ENCODE measurements around the gene CAPN12.

Gene CAPN12

GRCh38 chr19:38728752-38729541 lies 15.3 kb downstream of the CAPN12 start:
- H3K9ac ChIP-seq (ENCODE audit: low read depth, low read length) = no peak overlapping the region
- H3K4me3 ChIP-seq (ENCODE audit: low read length) = no peak overlapping the region
- no peaks in the 10 kb centered on the region for H3K27me3 ChIP-seq (ENCODE audit: control insufficient read depth, insufficient read depth, low read length)
- H3K4me2 ChIP-seq (ENCODE audit: low read length) = no peak overlapping the region
- no peaks in the 10 kb centered on the region for H3K9me3 ChIP-seq (replicated peaks; ENCODE audit: low read length)
- H3K4me1 ChIP-seq (ENCODE audit: control insufficient read depth, insufficient read depth, low read length) = peaks cover 10% of the 10 kb centered on the region
- H3K36me3 ChIP-seq (ENCODE audit: insufficient read depth, low read length) = peaks cover 82% of the 10 kb centered on the region

- Histone ChIP-seq H3K27me3 (ENCODE audit: control insufficient read depth, insufficient read depth, low read length) (no peaks in the 10 kb centered on the region), H3K4me1 (ENCODE audit: control insufficient read depth, insufficient read depth, low read length) (peaks cover 3% of the 10 kb centered on the region), H3K9me3 (replicated peaks; ENCODE audit: low read length) (no peaks in the 10 kb centered on the region), H3K4me3 (ENCODE audit: low read length) (no peak overlapping the region), H3K9ac (ENCODE audit: low read depth, low read length) (no peak overlapping the region), H3K4me2 (ENCODE audit: low read length) (no peak overlapping the region), H3K36me3 (ENCODE audit: insufficient read depth, low read length) (peaks cover 90% of the 10 kb centered on the region)
Observed at GRCh38 chr19:38727868-38728660, 16.2 kb downstream of the CAPN12 start.

GRCh38 chr19:38727306-38727867 lies 16.9 kb downstream of the CAPN12 start:
- H3K27me3 ChIP-seq (ENCODE audit: control insufficient read depth, insufficient read depth, low read length) = no peaks in the 10 kb centered on the region
- H3K4me2 ChIP-seq (ENCODE audit: low read length) = no peak overlapping the region
- no peaks in the 10 kb centered on the region for H3K9me3 ChIP-seq (replicated peaks; ENCODE audit: low read length)
- H3K4me1 ChIP-seq (ENCODE audit: control insufficient read depth, insufficient read depth, low read length) = no peaks in the 10 kb centered on the region
- peaks cover 93% of the 10 kb centered on the region for H3K36me3 ChIP-seq (ENCODE audit: insufficient read depth, low read length)
- H3K9ac ChIP-seq (ENCODE audit: low read depth, low read length) = no peak overlapping the region
- H3K4me3 ChIP-seq (ENCODE audit: low read length) = no peak overlapping the region

DNA sequence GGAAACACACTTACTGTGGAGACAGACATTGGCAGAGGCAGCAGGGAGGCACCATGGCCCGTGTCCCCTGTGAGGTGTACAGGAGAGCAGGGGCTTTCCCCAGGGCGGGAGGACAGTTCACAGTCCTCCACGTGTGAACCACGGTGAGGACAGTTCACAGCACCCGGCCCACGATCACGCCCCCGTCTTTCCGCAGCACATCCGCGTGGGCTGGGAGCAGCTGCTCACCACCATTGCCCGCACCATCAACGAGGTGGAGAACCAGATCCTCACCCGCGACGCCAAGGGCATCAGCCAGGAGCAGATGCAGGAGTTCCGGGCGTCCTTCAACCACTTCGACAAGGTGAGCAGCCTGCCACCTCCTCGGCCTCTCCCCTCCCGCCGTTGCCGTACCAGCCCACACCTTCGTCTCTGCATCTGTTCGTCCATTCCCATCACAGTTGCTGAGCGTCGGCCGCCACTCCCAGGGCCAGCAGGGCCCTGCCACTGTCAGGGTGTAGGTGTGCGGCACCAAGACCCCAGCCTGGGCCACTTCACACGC lies 17.4 kb downstream of the CAPN12 start:
- no peak overlapping the region for H3K9ac ChIP-seq (ENCODE audit: low read depth, low read length)

GRCh38 chr19:38726284-38726673 lies 18.0 kb downstream of the CAPN12 start:
- no peaks in the 10 kb centered on the region for H3K27me3 ChIP-seq (ENCODE audit: control insufficient read depth, insufficient read depth, low read length)
- no peak overlapping the region for H3K9ac ChIP-seq (ENCODE audit: low read depth, low read length)
- H3K4me1 ChIP-seq (ENCODE audit: control insufficient read depth, insufficient read depth, low read length) = no peaks in the 10 kb centered on the region
- peaks cover 94% of the 10 kb centered on the region for H3K36me3 ChIP-seq (ENCODE audit: insufficient read depth, low read length)
- H3K4me2 ChIP-seq (ENCODE audit: low read length) = no peak overlapping the region
- H3K4me3 ChIP-seq (ENCODE audit: low read length) = no peak overlapping the region
- H3K9me3 ChIP-seq (replicated peaks; ENCODE audit: low read length) = no peaks in the 10 kb centered on the region

More for the DNA sequence above, 17.4 kb downstream of the CAPN12 start:
- Histone ChIP-seq H3K4me3 (ENCODE audit: low read length) (no peak overlapping the region), H3K27me3 (ENCODE audit: control insufficient read depth, insufficient read depth, low read length) (no peaks in the 10 kb centered on the region), H3K4me1 (ENCODE audit: control insufficient read depth, insufficient read depth, low read length) (no peaks in the 10 kb centered on the region), H3K36me3 (ENCODE audit: insufficient read depth, low read length) (peaks cover 94% of the 10 kb centered on the region), H3K4me2 (ENCODE audit: low read length) (no peak overlapping the region), H3K9me3 (replicated peaks; ENCODE audit: low read length) (no peaks in the 10 kb centered on the region)

GRCh38 chr19:38725469-38726283 lies 18.6 kb downstream of the CAPN12 start:
- Histone ChIP-seq H3K9ac (ENCODE audit: low read depth, low read length) (no peak overlapping the region), H3K4me2 (ENCODE audit: low read length) (no peak overlapping the region), H3K27me3 (ENCODE audit: control insufficient read depth, insufficient read depth, low read length) (no peaks in the 10 kb centered on the region), H3K36me3 (ENCODE audit: insufficient read depth, low read length) (peaks cover 94% of the 10 kb centered on the region), H3K4me1 (ENCODE audit: control insufficient read depth, insufficient read depth, low read length) (peaks cover under 1% of the 10 kb centered on the region), H3K4me3 (ENCODE audit: low read length) (no peak overlapping the region), H3K9me3 (replicated peaks; ENCODE audit: low read length) (no peaks in the 10 kb centered on the region)

DNA sequence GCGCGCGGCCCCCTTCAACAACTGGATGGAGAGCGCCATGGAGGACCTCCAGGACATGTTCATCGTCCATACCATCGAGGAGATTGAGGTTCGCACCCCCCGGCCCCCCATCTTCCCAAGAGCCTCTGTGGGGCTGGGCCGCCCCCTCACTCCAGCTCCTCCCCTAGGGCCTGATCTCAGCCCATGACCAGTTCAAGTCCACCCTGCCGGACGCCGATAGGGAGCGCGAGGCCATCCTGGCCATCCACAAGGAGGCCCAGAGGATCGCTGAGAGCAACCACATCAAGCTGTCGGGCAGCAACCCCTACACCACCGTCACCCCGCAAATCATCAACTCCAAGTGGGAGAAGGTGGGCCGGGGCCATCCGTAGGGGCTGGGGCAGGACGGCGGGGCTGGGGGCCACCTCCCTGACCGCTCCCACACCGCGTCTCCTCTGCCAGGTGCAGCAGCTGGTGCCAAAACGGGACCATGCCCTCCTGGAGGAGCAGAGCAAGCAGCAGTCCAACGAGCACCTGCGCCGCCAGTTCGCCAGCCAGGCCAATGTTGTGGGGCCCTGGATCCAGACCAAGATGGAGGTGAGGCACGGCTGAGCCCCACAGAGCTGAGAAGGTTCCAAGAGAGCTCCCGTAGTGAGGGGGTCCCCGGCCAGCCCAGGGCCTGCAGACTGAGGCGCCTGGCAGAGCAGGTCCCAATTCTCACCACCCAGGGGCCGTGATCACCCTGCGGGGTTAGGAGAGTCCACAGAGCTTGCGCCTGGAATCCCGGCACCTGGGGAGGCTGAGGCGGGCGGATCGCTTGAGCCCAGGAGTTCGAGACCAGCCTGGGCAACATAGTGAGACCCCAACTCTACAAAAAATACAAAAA lies 20.1 kb downstream of the CAPN12 start:
- no peak overlapping the region for H3K4me3 ChIP-seq (ENCODE audit: low read length)
- peaks cover 15% of the 10 kb centered on the region for H3K4me1 ChIP-seq (ENCODE audit: control insufficient read depth, insufficient read depth, low read length)
- no peak overlapping the region for H3K9ac ChIP-seq (ENCODE audit: low read depth, low read length)

DNA sequence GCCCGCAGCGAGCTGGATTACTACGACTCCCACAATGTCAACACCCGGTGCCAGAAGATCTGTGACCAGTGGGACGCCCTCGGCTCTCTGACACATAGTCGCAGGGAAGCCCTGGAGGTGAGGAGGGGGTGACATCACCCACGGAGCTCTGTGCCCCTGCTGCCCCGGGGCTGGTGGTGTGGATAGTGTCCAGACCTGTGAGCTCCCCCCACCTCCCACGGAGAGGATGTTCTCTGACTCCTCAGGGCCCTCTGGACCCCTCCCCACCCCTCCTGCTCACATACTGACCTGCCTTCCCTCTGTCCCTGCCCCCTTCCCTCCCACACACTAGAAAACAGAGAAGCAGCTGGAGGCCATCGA lies 20.7 kb downstream of the CAPN12 start:
- Histone ChIP-seq H3K4me3 (ENCODE audit: low read length) (no peak overlapping the region), H3K9ac (ENCODE audit: low read depth, low read length) (no peak overlapping the region), H3K4me2 (ENCODE audit: low read length) (no peak overlapping the region), H3K4me1 (ENCODE audit: control insufficient read depth, insufficient read depth, low read length) (peaks cover 21% of the 10 kb centered on the region), H3K36me3 (ENCODE audit: insufficient read depth, low read length) (peaks cover 95% of the 10 kb centered on the region), H3K27me3 (ENCODE audit: control insufficient read depth, insufficient read depth, low read length) (no peaks in the 10 kb centered on the region), H3K9me3 (replicated peaks; ENCODE audit: low read length) (no peaks in the 10 kb centered on the region)

More for the DNA sequence above, 20.1 kb downstream of the CAPN12 start:
- H3K27me3 ChIP-seq (ENCODE audit: control insufficient read depth, insufficient read depth, low read length) = no peaks in the 10 kb centered on the region
- no peaks in the 10 kb centered on the region for H3K9me3 ChIP-seq (replicated peaks; ENCODE audit: low read length)
- H3K4me2 ChIP-seq (ENCODE audit: low read length) = no peak overlapping the region
- H3K36me3 ChIP-seq (ENCODE audit: insufficient read depth, low read length) = peaks cover 95% of the 10 kb centered on the region

GRCh38 chr19:38722947-38723605 lies 21.2 kb downstream of the CAPN12 start:
- Histone ChIP-seq H3K9ac (ENCODE audit: low read depth, low read length) (no peak overlapping the region), H3K4me2 (ENCODE audit: low read length) (no peak overlapping the region), H3K36me3 (ENCODE audit: insufficient read depth, low read length) (peaks cover 96% of the 10 kb centered on the region), H3K4me3 (ENCODE audit: low read length) (no peak overlapping the region), H3K4me1 (ENCODE audit: control insufficient read depth, insufficient read depth, low read length) (peaks cover 25% of the 10 kb centered on the region), H3K9me3 (replicated peaks; ENCODE audit: low read length) (no peaks in the 10 kb centered on the region), H3K27me3 (ENCODE audit: control insufficient read depth, insufficient read depth, low read length) (no peaks in the 10 kb centered on the region)

Data from skeletal muscle satellite cell (primary cell).